ENCODE measurements around the gene R3HCC1L. TPM values are rescaled to one million over a fixed set of nuclear protein-coding genes. Genes with fewer than 3 reads are reported as not detected.

R3HCC1L gene
- total RNA-seq, 1 donor from 2014 or later, result 18.4 TPM

DNA sequence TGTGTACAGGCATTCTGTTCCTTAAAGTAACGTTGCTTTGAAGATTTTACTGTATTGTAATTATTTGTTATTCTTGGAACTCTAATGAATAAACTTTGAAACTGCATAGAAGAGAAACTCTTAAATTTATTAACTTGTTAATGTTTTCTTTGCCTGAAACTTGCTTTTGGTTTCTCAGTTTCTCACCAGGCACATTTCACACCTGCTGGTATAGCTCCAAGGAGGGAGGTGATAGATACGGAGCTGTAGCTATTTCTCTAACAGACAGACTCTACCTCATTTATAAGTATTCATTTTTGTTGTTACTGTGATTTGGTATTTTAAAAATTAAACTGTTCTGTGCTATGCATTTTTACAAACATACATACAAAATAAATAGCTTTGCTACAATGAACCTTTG lies 32.7 kb downstream of the R3HCC1L start:
- Mint-ChIP-seq H3K36me3 (ENCODE audit: low read depth) (peaks cover 2% of the 10 kb centered on the region), H3K27me3 (ENCODE audit: low read depth) (no peaks in the 10 kb centered on the region), H3K27ac (ENCODE audit: unreplicated experiment) (no peak overlapping the region), H3K9me3 (no peaks in the 10 kb centered on the region), H3K4me3 (no peak overlapping the region), H3K4me1 (peaks cover 9% of the 10 kb centered on the region)
- DNase-seq (ENCODE audit: low read depth, low spot score), result no peak
- TF ChIP-seq CTCF (conservative IDR thresholded peaks at IDR 0.05), result no peak

- DNase-seq (ENCODE audit: low read depth, low spot score), result no peak
- H3K36me3 Mint-ChIP-seq (ENCODE audit: low read depth), result peaks cover 2% of the 10 kb centered on the region
- H3K27ac Mint-ChIP-seq (ENCODE audit: unreplicated experiment), result no peak overlapping the region
- no peak for TF ChIP-seq CTCF (conservative IDR thresholded peaks at IDR 0.05)
- H3K4me3 Mint-ChIP-seq, result no peak overlapping the region
- no peaks in the 10 kb centered on the region for H3K9me3 Mint-ChIP-seq
- H3K4me1 Mint-ChIP-seq, result peaks cover 11% of the 10 kb centered on the region
- no peaks in the 10 kb centered on the region for H3K27me3 Mint-ChIP-seq (ENCODE audit: low read depth)
These were observed 33.7 kb downstream of the R3HCC1L start for GRCh38 chr10:98168147-98168546.

- H3K4me1 Mint-ChIP-seq, result peaks cover 13% of the 10 kb centered on the region
- TF ChIP-seq CTCF (conservative IDR thresholded peaks at IDR 0.05), result no peak
- H3K27me3 Mint-ChIP-seq (ENCODE audit: low read depth), result no peaks in the 10 kb centered on the region
- H3K27ac Mint-ChIP-seq (ENCODE audit: unreplicated experiment), result no peak overlapping the region
- H3K4me3 Mint-ChIP-seq, result no peak overlapping the region
- DNase-seq (ENCODE audit: low read depth, low spot score), result no peak
- H3K36me3 Mint-ChIP-seq (ENCODE audit: low read depth), result peaks cover 2% of the 10 kb centered on the region
- no peaks in the 10 kb centered on the region for H3K9me3 Mint-ChIP-seq
These were observed 34.3 kb downstream of the R3HCC1L start for GRCh38 chr10:98168766-98169165.

GRCh38 chr10:98169379-98169778 lies 34.9 kb downstream of the R3HCC1L start:
- Mint-ChIP-seq H3K27me3 (ENCODE audit: low read depth) (no peaks in the 10 kb centered on the region), H3K4me1 (peaks cover 13% of the 10 kb centered on the region), H3K4me3 (no peak overlapping the region), H3K36me3 (ENCODE audit: low read depth) (no peaks in the 10 kb centered on the region), H3K9me3 (no peaks in the 10 kb centered on the region), H3K27ac (ENCODE audit: unreplicated experiment) (no peak overlapping the region)
- TF ChIP-seq CTCF (conservative IDR thresholded peaks at IDR 0.05), result no peak
- no peak for DNase-seq (ENCODE audit: low read depth, low spot score)

DNA sequence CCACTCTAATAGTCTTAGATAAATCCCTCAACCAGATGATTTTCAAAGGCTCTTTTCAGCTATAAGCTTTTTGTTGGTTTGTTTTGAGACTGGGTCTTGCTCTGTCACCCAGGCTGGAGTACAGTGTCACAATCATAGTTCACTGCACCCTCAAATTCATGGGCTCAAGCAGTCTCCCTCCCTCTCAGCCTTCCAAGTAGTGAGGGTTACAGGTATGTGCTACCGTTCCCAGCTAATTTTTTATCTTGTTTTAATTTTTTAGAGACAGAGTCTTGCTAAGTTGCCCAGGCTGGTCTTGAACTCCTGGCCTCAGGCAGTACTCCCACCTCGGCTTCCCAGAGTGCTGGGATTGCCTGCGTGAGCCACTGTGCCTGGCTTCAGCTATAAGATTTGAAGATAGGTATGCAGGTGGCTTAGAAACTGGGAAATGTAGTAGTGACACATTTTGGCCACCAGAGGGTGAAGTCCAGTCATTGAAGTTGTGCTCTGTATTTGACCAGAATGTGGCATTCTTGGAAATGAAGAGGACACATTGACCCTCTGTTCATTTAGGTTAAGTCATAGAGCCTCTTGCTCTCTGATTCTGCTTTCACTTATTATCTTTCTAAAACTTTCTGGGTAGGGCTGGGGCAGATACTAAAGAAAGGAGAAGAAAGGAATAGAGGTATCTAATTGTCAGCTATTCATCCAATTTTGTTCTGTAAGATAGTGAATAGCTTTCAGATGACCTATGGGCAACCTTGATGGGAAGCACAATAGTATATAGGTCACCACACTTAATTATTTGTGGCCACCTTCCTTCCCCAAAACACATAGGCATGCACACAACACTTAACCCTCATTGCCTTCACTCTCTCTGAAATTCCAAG lies 36.0 kb downstream of the R3HCC1L start:
- DNase-seq (ENCODE audit: low read depth, low spot score), result peak; percentile 19
- H3K27ac Mint-ChIP-seq (ENCODE audit: unreplicated experiment), result no peak overlapping the region
- peak; percentile 80 for TF ChIP-seq CTCF (conservative IDR thresholded peaks at IDR 0.05)
- peaks cover 13% of the 10 kb centered on the region for H3K4me1 Mint-ChIP-seq
- no peaks in the 10 kb centered on the region for H3K9me3 Mint-ChIP-seq
- no peak overlapping the region for H3K4me3 Mint-ChIP-seq
- H3K27me3 Mint-ChIP-seq (ENCODE audit: low read depth), result no peaks in the 10 kb centered on the region
- H3K36me3 Mint-ChIP-seq (ENCODE audit: low read depth), result peaks cover 3% of the 10 kb centered on the region
